ENCODE results near the gene NIT1.

DNA sequence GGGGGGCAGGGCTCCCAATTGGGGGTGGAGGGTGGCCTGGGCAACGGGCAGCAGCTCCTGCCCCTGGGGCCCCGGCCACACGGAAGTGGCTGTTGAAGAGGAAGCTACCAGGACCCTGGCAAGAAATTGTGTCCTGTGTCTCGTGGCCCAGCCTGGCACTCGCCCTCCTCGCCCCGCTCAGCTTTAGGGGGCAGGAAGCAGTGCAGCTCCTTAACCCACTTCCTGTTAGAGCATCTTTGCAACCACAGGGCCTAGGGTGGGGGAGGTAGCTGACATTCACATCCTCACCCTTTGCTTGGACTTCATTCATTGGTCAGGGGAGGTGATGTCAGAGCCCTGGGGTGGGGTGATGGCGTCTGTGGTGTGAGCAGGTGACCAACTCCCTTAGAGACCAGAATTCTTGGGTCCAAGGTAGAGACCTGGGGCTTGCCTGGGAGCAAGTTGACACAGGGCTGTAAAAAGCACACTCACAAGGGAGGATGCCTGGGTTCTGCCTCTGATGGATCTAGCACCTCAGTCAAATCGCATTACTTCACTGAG lies 48.1 kb upstream of the NIT1 start, which contains the start of gene ARHGAP30:
- TF ChIP-seq POLR2AphosphoS5 (IDR thresholded peaks at IDR 0.05; ENCODE audit: low read depth, low read length): no peak
- TF ChIP-seq ZBTB33 (IDR thresholded peaks at IDR 0.05; ENCODE audit: extremely low read depth, insufficient replicate concordance, low read length): no peak
- TF ChIP-seq, protein P1, sequence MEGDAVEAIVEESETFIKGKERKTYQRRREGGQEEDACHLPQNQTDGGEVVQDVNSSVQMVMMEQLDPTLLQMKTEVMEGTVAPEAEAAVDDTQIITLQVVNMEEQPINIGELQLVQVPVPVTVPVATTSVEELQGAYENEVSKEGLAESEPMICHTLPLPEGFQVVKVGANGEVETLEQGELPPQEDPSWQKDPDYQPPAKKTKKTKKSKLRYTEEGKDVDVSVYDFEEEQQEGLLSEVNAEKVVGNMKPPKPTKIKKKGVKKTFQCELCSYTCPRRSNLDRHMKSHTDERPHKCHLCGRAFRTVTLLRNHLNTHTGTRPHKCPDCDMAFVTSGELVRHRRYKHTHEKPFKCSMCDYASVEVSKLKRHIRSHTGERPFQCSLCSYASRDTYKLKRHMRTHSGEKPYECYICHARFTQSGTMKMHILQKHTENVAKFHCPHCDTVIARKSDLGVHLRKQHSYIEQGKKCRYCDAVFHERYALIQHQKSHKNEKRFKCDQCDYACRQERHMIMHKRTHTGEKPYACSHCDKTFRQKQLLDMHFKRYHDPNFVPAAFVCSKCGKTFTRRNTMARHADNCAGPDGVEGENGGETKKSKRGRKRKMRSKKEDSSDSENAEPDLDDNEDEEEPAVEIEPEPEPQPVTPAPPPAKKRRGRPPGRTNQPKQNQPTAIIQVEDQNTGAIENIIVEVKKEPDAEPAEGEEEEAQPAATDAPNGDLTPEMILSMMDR (IDR thresholded peaks at IDR 0.05 in 2 of 3, conservative IDR thresholded peaks at IDR 0.05 in 1 of 3; ENCODE audit: borderline replicate concordance in 1 of 3, insufficient read depth in 1 of 3, low read depth in 2 of 3, low read length in 2 of 3): no peak
- no peak for TF ChIP-seq JUND (IDR thresholded peaks at IDR 0.05)
- no peak for TF ChIP-seq CBX3 (IDR thresholded peaks at IDR 0.05; ENCODE audit: low read depth)
- TF ChIP-seq YY1 (IDR thresholded peaks at IDR 0.05; ENCODE audit: extremely low read depth, insufficient replicate concordance, low read depth, low read length): no peak
- no peak for TF ChIP-seq SIN3A (IDR thresholded peaks at IDR 0.05; ENCODE audit: low read depth)
- TF ChIP-seq EZH2 (IDR thresholded peaks at IDR 0.05): no peak
- TF ChIP-seq ZNF274 (IDR thresholded peaks at IDR 0.05; ENCODE audit: low read depth, low read length): no peak
- no peak for TF ChIP-seq SP1 (IDR thresholded peaks at IDR 0.05; ENCODE audit: low read depth)
- no peak for TF ChIP-seq RAD21 (IDR thresholded peaks at IDR 0.05; ENCODE audit: low read depth)
- no peak for TF ChIP-seq CEBPB (IDR thresholded peaks at IDR 0.05; ENCODE audit: low read depth)
- no peak for TF ChIP-seq POLR2A (IDR thresholded peaks at IDR 0.05; ENCODE audit: borderline replicate concordance, extremely low read depth, insufficient read depth, insufficient read length)
- TF ChIP-seq, protein P2, sequence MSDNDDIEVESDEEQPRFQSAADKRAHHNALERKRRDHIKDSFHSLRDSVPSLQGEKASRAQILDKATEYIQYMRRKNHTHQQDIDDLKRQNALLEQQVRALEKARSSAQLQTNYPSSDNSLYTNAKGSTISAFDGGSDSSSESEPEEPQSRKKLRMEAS (IDR thresholded peaks at IDR 0.05): no peak

Data from HCT116 (cell line).